ENCODE measurements around the gene EDA.
A peak's percentile ranks its signal among the peaks of the same experiment; 100 is the strongest.

EDA gene

DNA sequence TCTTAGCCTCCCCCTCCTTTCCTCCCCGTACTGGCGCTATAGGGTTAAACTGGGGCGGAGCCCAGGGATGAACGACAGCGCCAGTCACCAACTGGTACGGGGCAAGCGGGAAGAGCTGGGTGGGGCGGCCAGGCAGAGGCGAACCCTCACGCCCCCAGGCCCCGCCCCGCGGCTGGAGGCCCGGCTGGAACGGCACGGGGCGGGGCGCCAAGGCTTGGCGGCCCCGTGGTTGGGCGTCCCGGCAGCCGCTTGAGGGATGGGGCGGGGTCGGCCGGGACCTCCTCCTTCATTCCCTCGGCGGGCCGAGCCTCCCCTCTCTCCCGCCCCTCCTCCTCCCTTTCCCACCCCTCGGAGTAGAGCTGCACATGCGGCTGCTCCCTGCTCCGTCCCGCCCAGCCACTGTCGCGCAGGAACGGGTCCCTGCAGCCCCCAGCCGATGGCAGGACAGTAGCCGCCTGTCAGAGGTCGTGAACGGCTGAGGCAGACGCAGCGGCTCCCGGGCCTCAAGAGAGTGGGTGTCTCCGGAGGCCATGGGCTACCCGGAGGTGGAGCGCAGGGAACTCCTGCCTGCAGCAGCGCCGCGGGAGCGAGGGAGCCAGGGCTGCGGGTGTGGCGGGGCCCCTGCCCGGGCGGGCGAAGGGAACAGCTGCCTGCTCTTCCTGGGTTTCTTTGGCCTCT lies at the start of gene EDA:
EDA (plus strand) TSS at position 335 of the 678 bp plus-strand sequence.
- peak; percentile 77 for DNase-seq

DNA sequence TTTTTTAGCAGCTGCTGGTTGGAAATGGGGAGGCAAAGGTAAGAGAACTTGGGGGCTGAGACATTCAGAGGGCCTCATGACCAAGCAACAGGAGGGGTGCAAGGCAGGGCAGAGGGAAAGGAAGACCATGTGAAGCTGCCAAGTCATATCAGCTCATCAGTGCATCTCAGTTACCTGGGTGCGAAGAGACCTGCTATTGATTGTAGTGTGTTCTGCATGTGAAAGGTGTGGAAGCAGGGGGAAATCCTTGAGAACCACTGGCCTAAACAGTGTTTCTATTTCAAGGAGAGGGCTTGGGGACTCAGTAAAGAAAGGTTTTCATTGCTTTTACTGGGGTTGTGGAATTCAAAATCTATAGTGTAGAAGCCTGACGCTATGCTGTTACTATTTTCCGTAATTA lies 47.1 kb upstream of the EDA start:
- no peak for DNase-seq

DNA sequence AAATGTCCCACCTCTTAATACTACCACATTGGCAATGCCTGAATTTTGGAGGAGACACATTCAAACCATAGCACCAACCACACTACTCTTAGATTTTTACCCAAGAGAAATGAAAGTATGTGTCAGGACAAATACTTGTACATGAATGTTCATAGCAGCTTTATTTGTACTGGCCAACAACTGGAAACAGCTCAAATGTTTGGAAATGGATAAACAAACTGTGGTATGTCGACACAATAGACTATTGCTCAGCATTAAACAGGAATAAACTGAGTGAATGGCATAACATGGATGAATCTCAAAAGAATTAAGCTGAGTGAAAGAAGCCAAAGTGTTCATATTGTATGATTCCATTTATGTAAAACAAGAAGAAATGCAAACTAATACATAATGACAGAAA lies 18.5 kb upstream of the EDA start:
- DNase-seq = no peak

DNA sequence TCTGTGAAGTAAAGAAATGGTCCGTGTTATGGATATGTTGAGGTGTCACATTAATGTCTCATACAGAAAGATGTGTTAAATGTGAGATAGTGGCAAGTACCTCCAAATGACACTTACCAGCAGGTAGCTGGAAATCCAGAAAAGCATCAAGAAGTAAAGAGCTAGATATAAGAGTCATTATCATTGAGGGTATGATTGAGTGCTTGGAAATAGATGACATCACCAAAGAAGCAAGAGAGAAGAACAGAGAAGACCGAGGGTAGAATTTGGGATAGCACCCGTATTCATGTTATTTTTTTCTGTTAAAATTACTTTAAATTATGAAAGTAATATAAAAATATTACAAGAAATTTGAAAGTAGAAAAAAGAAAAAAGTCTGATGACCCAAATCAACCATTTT lies 15.7 kb upstream of the EDA start:
- no peak for DNase-seq

DNA sequence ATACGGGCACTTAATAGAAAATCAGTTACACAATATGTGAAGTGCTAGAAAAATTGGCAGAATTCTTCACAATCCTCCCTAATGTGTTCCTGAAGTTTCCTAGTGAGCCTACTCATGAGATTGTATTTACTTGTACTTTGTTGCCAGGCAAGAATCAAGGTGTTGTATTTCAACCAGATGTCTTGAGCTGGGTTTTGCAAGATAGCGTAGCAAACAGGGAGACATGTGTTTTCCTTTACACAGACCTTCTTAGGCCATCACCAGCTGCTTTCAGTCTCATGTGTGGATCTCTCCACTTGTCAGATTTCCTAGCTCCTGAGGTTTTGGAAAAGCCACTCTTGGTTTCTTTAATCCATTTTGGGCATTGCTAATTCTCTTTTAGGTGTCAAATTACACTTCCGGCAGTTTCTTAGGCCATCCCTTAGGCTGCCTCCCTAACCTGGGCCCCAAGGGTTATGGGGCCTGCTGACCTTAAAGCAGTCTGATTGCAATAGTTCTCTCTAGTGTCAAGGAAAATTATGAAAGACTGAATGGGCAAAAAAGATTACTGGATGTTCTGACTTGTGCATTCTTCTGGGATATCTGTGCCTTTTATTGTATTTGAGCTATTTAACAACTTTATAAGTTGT lies 12.2 kb upstream of the EDA start:
- no peak for DNase-seq

DNA sequence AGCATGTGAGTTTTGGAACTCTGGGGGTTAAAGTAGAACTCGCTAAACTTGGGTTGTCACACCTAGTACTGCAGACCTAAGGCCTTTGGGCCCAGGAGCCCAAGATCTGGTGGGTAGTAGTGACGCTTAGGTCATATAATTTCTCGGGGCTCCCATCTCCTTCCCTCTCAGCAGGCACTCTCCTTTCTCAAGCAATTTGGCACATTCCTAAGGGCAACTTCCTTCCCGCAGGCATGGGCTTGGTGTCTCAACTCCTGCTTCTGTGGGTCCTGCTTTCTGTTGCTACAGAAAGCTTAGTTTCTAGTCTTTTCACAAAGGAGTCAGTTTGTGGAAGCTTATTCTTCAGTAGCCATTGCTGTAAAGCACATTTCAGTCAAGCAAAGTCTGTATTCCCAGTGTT lies 10.4 kb upstream of the EDA start:
- no peak for DNase-seq

DNA sequence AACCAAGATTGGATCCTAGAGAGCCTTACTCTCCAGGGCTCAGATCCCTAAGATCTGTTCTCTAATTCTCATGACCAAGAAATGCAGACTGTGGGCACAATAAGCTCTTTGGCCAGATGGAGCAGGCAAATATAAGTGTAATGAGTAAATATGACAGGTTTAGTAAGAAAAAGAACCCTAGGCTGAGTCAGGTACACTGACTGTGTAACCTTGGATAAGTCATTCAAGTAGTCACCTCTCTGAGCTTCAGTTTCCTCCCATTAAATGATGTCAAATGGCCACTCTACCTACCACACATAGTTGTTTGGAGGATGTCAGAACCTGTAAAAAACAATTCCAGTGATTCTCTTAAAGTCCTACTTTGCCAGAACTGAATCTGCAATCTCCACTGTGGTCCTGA lies 8.3 kb upstream of the EDA start:
- no peak for DNase-seq

DNA sequence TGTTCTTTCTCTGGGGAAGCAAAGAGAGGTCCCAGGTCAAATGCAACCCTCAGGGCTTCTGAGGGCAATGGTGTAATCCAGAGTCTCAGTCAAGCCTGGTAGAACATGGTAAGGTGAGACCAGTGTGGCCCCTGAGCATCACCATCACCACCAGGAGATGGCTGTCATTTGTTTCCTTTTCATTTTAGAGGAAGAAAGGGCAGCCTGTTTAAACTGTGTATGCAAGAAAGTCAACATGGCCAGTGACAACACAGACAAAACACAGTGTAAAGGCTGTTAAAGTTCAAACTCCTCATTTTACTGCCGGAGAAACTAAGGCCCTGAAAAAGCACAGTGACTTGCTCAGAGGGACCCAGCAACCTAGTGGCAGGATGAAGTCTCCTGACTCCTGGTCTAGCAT lies 2.0 kb upstream of the EDA start:
- no peak for DNase-seq

DNA sequence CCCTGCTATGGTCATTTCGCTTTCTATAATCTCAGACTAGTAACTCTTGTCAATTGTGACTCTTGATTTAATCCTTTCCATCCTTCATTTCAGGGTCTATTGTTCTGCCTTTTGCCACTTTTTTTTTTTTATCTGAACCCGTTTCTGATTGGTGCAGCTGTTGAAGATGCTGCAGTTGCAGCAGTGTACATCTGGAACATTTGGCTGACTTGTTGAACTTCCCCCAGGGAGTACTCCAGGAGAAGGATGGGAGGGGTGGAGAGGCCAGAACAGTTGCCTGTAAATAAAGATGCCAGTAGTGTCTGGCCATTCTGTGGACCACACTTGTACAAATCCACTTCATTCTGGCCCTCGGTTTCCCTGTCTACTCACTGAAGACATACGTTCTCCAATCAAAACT lies 1.0 kb upstream of the EDA start:
- no peak for DNase-seq

DNA sequence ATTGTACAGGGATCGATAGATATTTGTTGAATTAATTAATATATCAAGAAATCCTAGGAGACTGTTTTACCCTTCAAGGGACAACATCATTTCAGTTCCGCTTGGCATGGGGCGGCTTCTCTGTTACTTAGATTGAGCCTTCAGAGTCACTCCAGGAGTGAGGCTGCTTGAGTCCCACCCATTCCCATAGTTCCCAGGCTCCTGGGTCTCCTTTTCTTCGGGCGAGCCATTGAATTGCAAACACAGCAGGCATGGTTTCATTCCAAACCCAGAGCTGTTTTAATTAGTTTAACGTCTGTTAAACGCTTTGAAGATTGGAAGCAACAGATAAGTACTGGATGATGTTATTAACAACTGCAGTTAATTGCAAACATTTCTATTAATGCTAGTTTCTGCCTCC lies 571 bp upstream of the EDA start:
- no peak for DNase-seq

DNA sequence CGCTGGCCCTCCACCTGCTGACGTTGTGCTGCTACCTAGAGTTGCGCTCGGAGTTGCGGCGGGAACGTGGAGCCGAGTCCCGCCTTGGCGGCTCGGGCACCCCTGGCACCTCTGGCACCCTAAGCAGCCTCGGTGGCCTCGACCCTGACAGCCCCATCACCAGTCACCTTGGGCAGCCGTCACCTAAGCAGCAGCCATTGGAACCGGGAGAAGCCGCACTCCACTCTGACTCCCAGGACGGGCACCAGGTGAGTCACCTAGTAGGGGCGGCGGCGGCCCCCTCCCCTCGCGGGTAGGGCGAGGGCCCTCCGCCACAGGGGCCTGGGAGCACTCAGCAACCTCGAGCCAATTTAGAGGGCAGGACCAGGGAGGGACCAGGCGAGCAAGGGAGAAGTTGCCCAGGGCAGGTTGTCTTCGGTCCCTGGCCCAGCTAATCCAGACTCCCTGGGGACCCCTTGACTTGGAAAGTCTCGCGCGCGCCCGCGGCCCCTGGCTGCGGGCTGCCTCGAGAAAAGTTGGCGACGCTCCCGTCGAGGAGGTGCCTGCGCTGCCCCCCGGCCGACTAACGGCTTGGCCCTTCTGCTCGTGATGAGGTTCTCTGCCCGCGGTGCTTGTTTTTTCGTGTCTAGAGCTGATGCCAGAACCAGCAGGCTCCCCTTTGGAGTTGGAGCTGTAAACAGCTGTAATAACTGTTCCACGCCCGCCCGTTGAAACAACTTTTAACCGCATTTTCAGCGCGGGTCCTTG lies 717 bp downstream of the EDA start:
- DNase-seq = peak; percentile 23

DNA sequence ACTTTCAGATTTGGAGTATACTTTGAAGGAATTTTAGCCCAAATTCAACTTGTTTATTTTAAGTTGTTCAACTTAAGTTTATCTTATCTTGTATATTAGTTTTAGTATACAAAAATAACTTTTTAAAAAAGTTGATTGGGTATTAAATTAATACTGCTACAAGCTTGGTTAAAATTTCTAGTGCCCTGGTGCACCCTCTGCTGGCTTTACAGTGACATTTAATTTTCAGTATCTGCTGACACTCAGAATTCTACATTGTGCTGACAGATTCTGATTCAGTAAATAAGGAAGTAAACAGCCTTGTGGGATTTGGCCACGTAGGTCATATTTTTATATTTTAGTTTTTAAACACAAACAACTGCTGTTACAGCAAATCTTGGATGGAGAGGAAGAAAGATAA lies 2.9 kb downstream of the EDA start:
- DNase-seq = no peak

DNA sequence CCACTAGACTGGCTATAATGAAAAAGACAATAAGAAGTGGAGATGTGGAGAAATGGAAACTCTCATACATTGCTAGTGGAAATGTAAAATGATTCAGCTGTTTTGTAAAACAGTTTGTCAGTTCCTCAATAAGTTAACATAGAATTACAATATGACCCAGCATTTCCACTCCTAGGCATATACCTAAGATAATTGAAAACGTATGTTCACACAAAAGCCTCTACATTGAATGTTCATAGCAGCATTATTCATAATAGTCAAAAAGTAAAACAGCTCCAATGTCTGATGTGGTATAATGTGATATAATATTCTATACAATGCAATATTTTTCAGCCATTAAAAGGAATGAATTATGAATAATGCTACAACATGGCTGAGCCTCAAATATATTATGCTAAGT lies 10.2 kb downstream of the EDA start:
- DNase-seq = no peak

DNA sequence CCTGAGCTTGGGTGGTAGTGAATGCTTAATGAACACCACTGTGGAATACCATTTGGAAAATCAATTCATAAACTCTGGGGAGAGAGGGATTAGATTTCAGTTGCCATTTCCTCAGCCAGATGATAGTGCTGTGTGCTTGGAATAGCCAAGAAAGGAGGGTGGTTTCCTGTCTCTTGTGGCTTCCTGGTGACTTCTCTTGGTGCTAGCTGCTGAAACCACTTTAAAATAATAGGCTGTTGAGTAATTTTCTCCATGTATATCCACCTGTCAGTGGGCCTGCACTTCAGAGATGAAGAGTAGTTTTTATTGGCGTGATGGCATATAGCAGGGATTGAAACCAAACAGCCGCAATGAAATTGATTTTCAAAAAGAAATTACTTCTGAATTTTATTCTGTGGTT lies 11.8 kb downstream of the EDA start:
- DNase-seq = no peak

DNA sequence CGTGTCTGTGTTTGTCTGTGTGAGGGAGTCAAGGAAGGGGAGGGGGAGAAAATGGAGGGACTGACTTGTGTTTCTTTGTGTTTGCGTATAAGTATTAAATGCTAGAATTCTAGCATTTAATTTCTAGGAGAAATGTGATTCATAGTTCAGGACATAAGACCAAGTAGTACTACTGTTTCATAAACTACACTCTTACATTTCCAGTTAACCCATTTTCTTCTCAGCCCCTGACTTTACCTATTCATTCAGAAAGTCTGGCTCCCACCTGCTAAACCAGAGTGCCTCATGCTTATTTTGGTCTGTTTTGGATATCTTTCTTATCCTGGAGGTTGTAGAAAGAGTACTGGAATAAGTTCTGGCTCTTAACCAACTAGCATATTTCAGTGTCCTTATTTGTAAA lies 14.2 kb downstream of the EDA start:
- DNase-seq = no peak

DNA sequence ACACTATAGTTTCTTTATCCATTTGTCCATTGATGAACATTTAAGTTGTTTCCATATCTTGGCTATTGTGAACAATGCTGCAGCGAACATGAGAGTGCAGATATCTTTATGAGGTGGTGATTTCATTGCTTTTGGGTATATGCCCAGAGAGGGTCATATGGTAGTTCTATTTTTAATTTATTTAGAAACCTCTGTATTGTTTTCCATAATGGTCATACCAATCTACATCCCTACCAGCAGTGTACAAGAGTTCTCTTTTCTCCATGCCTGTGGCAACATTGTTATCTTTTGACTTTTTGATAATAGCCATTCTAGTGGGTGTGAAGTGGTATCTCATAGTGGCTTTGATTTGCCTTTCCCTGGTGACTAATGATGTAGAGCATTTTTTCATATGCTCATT lies 48.8 kb downstream of the EDA start:
- DNase-seq = no peak

DNA sequence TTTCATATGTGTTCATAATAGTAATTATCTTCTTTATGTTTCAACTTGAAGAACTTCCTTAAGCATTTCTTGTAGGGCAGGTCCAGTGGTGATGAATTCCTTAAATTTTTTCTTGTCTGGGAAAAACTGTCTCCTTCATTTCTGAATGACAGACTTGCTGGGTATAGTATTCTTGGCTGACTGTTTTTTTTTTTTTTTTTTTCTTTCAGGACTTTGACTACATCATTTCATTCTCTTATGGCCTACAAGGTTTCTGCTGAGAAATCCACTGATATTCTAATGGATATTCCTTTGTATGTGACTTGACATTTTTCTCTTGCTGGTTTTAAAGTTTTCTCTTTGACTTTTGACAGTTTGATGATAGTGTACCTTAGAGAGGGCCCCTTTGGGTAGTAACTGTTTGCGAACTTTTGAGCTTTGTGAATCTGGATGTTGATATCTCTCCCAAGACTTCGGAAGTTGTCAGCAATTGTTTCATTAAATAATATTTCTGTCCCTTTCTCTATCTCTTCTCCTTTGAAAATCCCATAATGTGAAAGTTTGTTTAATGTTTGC lies 54.2 kb downstream of the EDA start:
- no peak for DNase-seq

DNA sequence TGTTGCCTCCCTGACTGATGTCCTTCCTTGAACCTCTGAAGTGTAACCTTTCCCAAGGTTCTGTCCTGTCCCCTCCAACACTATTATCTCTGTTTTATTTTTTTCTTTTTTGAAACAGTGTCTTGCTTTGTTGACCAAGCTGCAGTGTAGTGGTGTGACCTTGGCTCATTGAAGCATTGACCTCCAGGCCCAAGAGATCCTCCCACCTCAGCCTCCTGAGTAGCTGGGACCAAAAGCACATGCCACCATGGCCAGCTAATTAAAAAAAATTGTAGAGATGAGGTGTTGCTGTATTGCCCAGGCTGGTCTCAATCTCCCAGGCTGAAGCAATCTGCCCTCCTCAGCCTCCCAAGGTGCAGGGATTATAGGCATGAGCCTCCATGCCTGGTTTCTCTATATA lies 59.0 kb downstream of the EDA start:
- DNase-seq = no peak

DNA sequence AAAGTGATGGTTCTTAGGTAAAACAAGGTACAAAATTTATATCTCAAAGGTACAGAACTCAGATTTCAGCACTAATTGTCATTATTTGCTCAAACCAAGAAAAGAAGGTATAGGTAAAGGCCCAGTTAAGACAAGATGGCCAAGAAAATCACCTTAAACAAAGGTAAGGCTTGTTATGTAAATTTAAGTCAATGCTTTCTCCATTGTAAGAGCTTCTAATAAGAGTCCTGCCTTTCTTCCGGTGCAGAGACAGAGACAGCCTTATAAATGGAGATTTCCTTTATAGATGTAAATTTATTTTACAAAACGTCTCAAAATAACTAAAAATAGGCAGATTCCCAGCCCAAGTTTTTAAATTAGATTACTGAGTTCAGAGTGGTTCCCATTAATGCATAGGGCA lies 89.9 kb downstream of the EDA start:
- no peak for DNase-seq

DNA sequence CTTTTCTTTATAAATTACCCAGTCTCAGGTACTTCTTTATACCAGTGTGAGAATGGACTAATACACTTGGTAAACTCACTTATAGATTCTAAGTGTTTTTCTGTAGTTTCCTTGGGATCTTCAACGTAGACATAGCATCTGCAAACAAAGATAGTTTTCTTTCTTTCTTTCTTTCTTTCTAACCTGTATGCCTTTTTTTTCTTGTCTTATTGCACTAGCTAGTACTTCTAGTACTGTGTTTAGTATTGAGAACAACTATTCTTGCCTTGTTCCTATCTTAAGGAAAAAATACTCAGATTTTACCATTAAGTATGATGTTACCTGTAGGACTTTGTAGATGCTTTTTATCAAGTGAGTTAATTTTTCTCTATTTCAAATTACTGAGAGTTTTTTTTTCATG lies 102.2 kb downstream of the EDA start:
- no peak for DNase-seq

DNA sequence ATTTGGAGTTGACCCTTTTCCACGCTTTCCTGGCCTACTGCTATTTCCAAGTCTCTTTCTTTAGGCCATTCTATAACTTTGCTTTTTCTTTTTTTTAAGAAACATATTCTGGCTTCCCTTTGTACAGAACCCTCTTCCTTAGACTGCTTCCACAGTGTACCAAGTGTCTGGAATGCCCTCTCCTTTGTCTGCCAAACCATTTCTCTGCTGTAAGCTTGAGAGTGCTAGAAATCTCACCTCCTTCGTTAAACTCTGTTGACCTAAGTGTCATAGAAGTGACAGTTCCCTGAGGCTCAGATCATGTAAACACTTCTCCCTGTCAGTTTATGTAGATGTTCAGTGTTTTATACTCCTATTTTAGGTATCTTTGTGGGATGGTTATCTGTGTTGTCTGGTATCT lies 108.4 kb downstream of the EDA start:
- DNase-seq = no peak

DNA sequence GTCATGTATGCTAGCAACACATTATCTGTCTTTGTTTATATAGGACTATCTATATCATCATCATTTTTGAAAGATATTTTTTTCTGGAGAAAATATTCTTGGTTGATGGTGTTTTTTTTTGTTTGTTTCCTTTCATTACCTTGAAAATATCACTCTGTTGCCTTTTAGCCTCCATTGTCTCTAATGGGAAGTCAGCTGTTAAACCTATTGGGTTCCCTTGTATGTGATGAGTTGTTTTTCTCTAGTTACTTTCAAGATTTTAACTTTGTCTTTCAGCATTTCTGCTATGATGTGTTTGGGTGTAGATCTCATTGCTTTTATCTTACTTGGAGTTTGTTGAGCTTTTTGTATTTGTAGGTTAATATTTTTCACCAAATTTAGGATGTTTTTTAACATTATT lies 124.4 kb downstream of the EDA start:
- DNase-seq = no peak

DNA sequence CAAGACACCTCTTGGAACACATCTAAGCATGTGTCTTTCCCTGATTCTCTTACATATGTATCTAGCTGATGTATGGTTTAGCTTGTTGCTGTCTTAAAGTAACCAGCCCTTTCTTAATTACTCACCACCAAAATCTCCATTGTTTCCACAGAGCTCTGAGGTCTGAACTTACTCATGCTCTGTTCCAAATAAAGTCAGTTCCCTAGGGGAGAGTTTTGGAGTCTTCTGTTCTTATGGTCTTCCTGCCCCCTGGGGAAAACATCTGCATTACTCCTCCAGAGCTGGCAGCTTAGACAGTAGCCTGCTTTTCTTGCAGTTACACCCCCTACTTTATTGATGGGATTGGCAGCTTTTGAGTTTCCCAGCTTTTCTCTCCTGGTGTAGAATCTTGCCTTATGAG lies 125.8 kb downstream of the EDA start:
- no peak for DNase-seq

DNA sequence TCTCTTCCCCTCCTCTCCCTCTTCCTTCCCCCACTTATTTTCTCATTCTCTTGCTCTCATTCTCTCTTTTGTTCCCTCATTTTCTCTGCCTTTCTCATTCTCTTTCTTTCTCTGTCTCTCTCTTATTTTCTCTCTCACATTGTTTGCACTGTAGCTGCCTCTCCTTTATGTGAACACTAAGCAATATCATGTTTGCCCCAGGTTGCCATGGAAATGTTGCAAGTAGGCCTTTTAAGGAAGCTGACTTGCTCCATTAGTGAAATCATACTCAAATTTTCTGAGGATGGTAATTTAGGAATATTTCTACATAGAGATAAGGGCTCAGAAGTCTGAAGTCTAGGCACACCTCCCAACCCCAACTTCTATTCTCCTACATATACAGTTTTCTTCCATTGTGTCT lies 130.1 kb downstream of the EDA start:
- no peak for DNase-seq

Data from stimulated activated CD8-positive, alpha-beta memory T cell treated with anti-CD3 and anti-CD28 coated beads, Interleukin-4, amount 100 ng/mL, for 48 hours (primary cell).